ENCODE measurements around the gene TENM3.

TENM3 gene

GRCh38 chr4:182832352-182833120 lies 589.3 kb downstream of the TENM3 start:
- ATAC-seq (ENCODE audit: insufficient read depth, low read depth) (no peak), DNase-seq (no peak)
- TF ChIP-seq, protein P1, sequence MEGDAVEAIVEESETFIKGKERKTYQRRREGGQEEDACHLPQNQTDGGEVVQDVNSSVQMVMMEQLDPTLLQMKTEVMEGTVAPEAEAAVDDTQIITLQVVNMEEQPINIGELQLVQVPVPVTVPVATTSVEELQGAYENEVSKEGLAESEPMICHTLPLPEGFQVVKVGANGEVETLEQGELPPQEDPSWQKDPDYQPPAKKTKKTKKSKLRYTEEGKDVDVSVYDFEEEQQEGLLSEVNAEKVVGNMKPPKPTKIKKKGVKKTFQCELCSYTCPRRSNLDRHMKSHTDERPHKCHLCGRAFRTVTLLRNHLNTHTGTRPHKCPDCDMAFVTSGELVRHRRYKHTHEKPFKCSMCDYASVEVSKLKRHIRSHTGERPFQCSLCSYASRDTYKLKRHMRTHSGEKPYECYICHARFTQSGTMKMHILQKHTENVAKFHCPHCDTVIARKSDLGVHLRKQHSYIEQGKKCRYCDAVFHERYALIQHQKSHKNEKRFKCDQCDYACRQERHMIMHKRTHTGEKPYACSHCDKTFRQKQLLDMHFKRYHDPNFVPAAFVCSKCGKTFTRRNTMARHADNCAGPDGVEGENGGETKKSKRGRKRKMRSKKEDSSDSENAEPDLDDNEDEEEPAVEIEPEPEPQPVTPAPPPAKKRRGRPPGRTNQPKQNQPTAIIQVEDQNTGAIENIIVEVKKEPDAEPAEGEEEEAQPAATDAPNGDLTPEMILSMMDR (IDR thresholded peaks at IDR 0.05; ENCODE audit: borderline replicate concordance, extremely low read depth, low read length, poor library complexity, severe bottlenecking) = no peak
- Histone ChIP-seq H4K20me1 (ENCODE audit: insufficient read depth, low read length) (no peaks in the 10 kb centered on the region), H3K9ac (ENCODE audit: low read depth, low read length) (no peak overlapping the region), H3K9me3 (ENCODE audit: insufficient read depth, low read length, severe bottlenecking) (no peaks in the 10 kb centered on the region), H3K4me3 (ENCODE audit: low read depth in 1 of 2, low read length in 2 of 2) (no peak overlapping the region), H3K27ac (ENCODE audit: low read length) (no peak overlapping the region), H3K27me3 (ENCODE audit: insufficient read depth, low read length, poor library complexity) (no peaks in the 10 kb centered on the region), H3K36me3 (ENCODE audit: insufficient read depth, low read length) (no peaks in the 10 kb centered on the region), H3K79me2 (ENCODE audit: insufficient read depth, low read length) (no peaks in the 10 kb centered on the region), H2AFZ (ENCODE audit: low read depth, low read length) (no peak overlapping the region), H3K4me2 (ENCODE audit: insufficient read depth, low read length) (no peak overlapping the region), H3K4me1 (ENCODE audit: insufficient read depth, low read length) (no peaks in the 10 kb centered on the region)

- Histone ChIP-seq H3K9ac (ENCODE audit: low read depth, low read length) (no peak overlapping the region), H3K4me1 (ENCODE audit: insufficient read depth, low read length) (no peaks in the 10 kb centered on the region), H4K20me1 (ENCODE audit: insufficient read depth, low read length) (no peaks in the 10 kb centered on the region), H3K4me2 (ENCODE audit: insufficient read depth, low read length) (no peak overlapping the region), H3K4me3 (ENCODE audit: low read depth in 1 of 2, low read length in 2 of 2) (no peak overlapping the region), H3K27me3 (ENCODE audit: insufficient read depth, low read length, poor library complexity) (no peaks in the 10 kb centered on the region), H3K9me3 (ENCODE audit: insufficient read depth, low read length, severe bottlenecking) (no peaks in the 10 kb centered on the region), H3K27ac (ENCODE audit: low read length) (no peak overlapping the region), H3K79me2 (ENCODE audit: insufficient read depth, low read length) (no peaks in the 10 kb centered on the region), H2AFZ (ENCODE audit: low read depth, low read length) (no peak overlapping the region), H3K36me3 (ENCODE audit: insufficient read depth, low read length) (no peaks in the 10 kb centered on the region)
- ATAC-seq (ENCODE audit: insufficient read depth, low read depth) = no peak
- DNase-seq = no peak
- TF ChIP-seq, protein P1 (IDR thresholded peaks at IDR 0.05; ENCODE audit: borderline replicate concordance, extremely low read depth, low read length, poor library complexity, severe bottlenecking) = no peak
- no peak for TF ChIP-seq EZH2 (IDR thresholded peaks at IDR 0.05; ENCODE audit: borderline replicate concordance, low read depth, low read length, severe bottlenecking)
These were observed 592.0 kb downstream of the TENM3 start for GRCh38 chr4:182835006-182835740.

- H2AFZ ChIP-seq (ENCODE audit: low read depth, low read length) = no peak overlapping the region
- no peaks in the 10 kb centered on the region for H3K36me3 ChIP-seq (ENCODE audit: insufficient read depth, low read length)
- DNase-seq (no peak), ATAC-seq (ENCODE audit: insufficient read depth, low read depth) (no peak)
- no peak overlapping the region for H3K4me3 ChIP-seq (ENCODE audit: low read depth in 1 of 2, low read length in 2 of 2)
- no peak overlapping the region for H3K4me2 ChIP-seq (ENCODE audit: insufficient read depth, low read length)
- no peak overlapping the region for H3K9ac ChIP-seq (ENCODE audit: low read depth, low read length)
- H3K27me3 ChIP-seq (ENCODE audit: insufficient read depth, low read length, poor library complexity) = no peaks in the 10 kb centered on the region
- H4K20me1 ChIP-seq (ENCODE audit: insufficient read depth, low read length) = no peaks in the 10 kb centered on the region
- TF ChIP-seq, protein P1 (IDR thresholded peaks at IDR 0.05; ENCODE audit: borderline replicate concordance, extremely low read depth, low read length, poor library complexity, severe bottlenecking) = no peak
- TF ChIP-seq EZH2 (IDR thresholded peaks at IDR 0.05; ENCODE audit: borderline replicate concordance, low read depth, low read length, severe bottlenecking) = no peak
- H3K27ac ChIP-seq (ENCODE audit: low read length) = no peak overlapping the region
- no peaks in the 10 kb centered on the region for H3K9me3 ChIP-seq (ENCODE audit: insufficient read depth, low read length, severe bottlenecking)
- H3K4me1 ChIP-seq (ENCODE audit: insufficient read depth, low read length) = no peaks in the 10 kb centered on the region
- no peaks in the 10 kb centered on the region for H3K79me2 ChIP-seq (ENCODE audit: insufficient read depth, low read length)
These were observed 594.6 kb downstream of the TENM3 start for GRCh38 chr4:182837831-182838230.
